ENCODE results near the gene CNTNAP2.

- TF ChIP-seq POLR2A (IDR thresholded peaks at IDR 0.05; ENCODE audit: low read length) (no peak), GATA1 (IDR thresholded peaks at IDR 0.05; ENCODE audit: low read depth, low read length) (no peak)
These were observed 1998.7 kb downstream of the CNTNAP2 start for GRCh38 chr7:148115308-148115707.
